IMR-90 (cell line): ENCODE measurements around the gene SURF2. TPM values are rescaled to one million over a fixed set of nuclear protein-coding genes. Genes with fewer than 3 reads are reported as not detected.

Source experiments
- ATAC-seq: fragments of 200-7000 bp; cut with Tn5 transposase; 2 replicates; pipeline ENCODE4 v1.9.1; 2020; ENCODE audit warnings: low read depth, mild to moderate bottlenecking, moderate library complexity
- BruUV-seq: library from RNA; stranded (reverse); fragments of 400-500 nt; replicated peaks from 2 replicates; lab custom pipeline; 2021; lab: Mats Ljungman, UMichigan
- CTCF ChIA-PET: fragments of 300-600 bp; formaldehyde crosslinking; extraction: SDS; loops from one replicate; lab custom pipeline; 2021; ENCODE audit warnings: antibody characterized with exemption; lab: Yijun Ruan, JAX
- POLR2A ChIA-PET: fragments of 300-600 bp; sonication (Branson Sonifier 250); formaldehyde crosslinking; loops from one replicate; lab custom pipeline; 2022; ENCODE audit warnings: antibody characterized with exemption; ENCODE audit not compliant: unreplicated experiment; lab: Charles Lee
- DNase-seq: peaks from one replicate; pipeline ENCODE4 v3.0.0; 2013
- H2AFZ ChIP-seq: replicated peaks from 2 replicates; pipeline ENCODE3; 2013; ENCODE audit warnings: low read length, mild to moderate bottlenecking; ENCODE audit not compliant: poor library complexity
- H2AK5ac ChIP-seq: 2 replicates; pipeline ENCODE4 v1.6.1; 2013; ENCODE audit warnings: low read depth, low read length, inconsistent platforms
- H2AK9ac ChIP-seq: replicated peaks from 2 replicates; pipeline ENCODE3; 2013; ENCODE audit warnings: mild to moderate bottlenecking, low read depth, low read length, moderate library complexity; ENCODE audit not compliant: poor library complexity
- H2BK120ac ChIP-seq: 2 replicates; pipeline ENCODE4 v1.6.1; 2013; ENCODE audit warnings: low read depth, low read length, inconsistent platforms
- H2BK15ac ChIP-seq: 3 replicates; pipeline ENCODE4 v1.6.1; 2013; ENCODE audit warnings: low read depth, low read length, inconsistent platforms
- H2BK20ac ChIP-seq: 2 replicates; pipeline ENCODE4 v1.6.1; 2013; ENCODE audit warnings: low read depth, mild to moderate bottlenecking, inconsistent platforms, low read length, moderate library complexity
- H2BK5ac ChIP-seq: 2 replicates; pipeline ENCODE4 v1.6.1; 2013; ENCODE audit warnings: mild to moderate bottlenecking, low read depth, low read length, inconsistent platforms; ENCODE audit not compliant: poor library complexity, severe bottlenecking
- H3K14ac ChIP-seq: replicated peaks from 2 replicates; pipeline ENCODE4 v1.6.1; 2013; ENCODE audit warnings: low read depth, low read length, inconsistent platforms
- H3K18ac ChIP-seq: 2 replicates; pipeline ENCODE4 v1.6.1; 2013; ENCODE audit warnings: low read depth, low read length, control low read depth
- H3K23ac ChIP-seq: 2 replicates; pipeline ENCODE4 v1.6.1; 2013; ENCODE audit warnings: low read depth, low read length, inconsistent platforms
- H3K27ac ChIP-seq: 2 replicates; pipeline ENCODE4 v1.5.1; 2013; ENCODE audit warnings: mild to moderate bottlenecking, control low read depth, low read length; ENCODE audit not compliant: insufficient read depth
- H3K27me3 ChIP-seq: 2 replicates; pipeline ENCODE4 v1.6.1; 2013; ENCODE audit warnings: low read length; ENCODE audit not compliant: control insufficient read depth, insufficient read depth
- H3K36me3 ChIP-seq: 2 replicates; pipeline ENCODE4 v1.6.1; 2013; ENCODE audit warnings: low read length, mixed read lengths; ENCODE audit not compliant: control insufficient read depth, insufficient read depth
- H3K4ac ChIP-seq: 2 replicates; pipeline ENCODE4 v1.6.1; 2013; ENCODE audit warnings: low read depth, low read length, inconsistent platforms
- H3K4me1 ChIP-seq: 2 replicates; pipeline ENCODE4 v1.6.1; 2013; ENCODE audit warnings: low read length, mixed read lengths; ENCODE audit not compliant: control insufficient read depth, insufficient read depth
- H3K4me2 ChIP-seq: 2 replicates; pipeline ENCODE4 v1.6.1; 2013; ENCODE audit warnings: low read depth, mild to moderate bottlenecking, control low read depth, low read length, moderate library complexity
- H3K4me3 ChIP-seq: 2 replicates; pipeline ENCODE4 v1.5.1; 2013; ENCODE audit warnings: low read depth, mild to moderate bottlenecking, control low read depth, low read length, moderate library complexity; ENCODE audit not compliant: insufficient read depth
- H3K56ac ChIP-seq: 2 replicates; pipeline ENCODE4 v1.6.1; 2013; ENCODE audit warnings: low read length, inconsistent platforms; ENCODE audit not compliant: insufficient read depth; ENCODE audit errors: extremely low read depth
- H3K79me1 ChIP-seq, 2 experiments: 2 replicates each; pipeline ENCODE4 v1.6.1; 2013; ENCODE audit warnings: low read length in 2 of 2, inconsistent platforms in 1 of 2, low read depth in 1 of 2
- H3K9ac ChIP-seq: 2 replicates; pipeline ENCODE4 v1.6.1; 2013; ENCODE audit warnings: low read depth, low read length, control low read depth
- H3K9me1 ChIP-seq: 2 replicates; pipeline ENCODE4 v1.6.1; 2013; ENCODE audit warnings: low read length, inconsistent platforms; ENCODE audit not compliant: insufficient read depth
- H3K9me3 ChIP-seq: 2 replicates; pipeline ENCODE4 v1.6.1; 2013; ENCODE audit warnings: low read length; ENCODE audit not compliant: control insufficient read depth, insufficient read depth
- H4K20me1 ChIP-seq: 2 replicates; pipeline ENCODE4 v1.6.1; 2013; ENCODE audit warnings: low read length, inconsistent platforms; ENCODE audit not compliant: insufficient read depth
- H4K5ac ChIP-seq: 2 replicates; pipeline ENCODE4 v1.6.1; 2013; ENCODE audit warnings: mild to moderate bottlenecking, low read depth, low read length, control low read depth
- H4K8ac ChIP-seq, 2 experiments: 2 replicates each; pipeline ENCODE4 v1.6.1; 2013; ENCODE audit warnings: low read depth in 2 of 2, low read length in 2 of 2, control low read depth in 1 of 2, inconsistent platforms in 1 of 2
- H4K91ac ChIP-seq: 2 replicates; pipeline ENCODE4 v1.6.1; 2013; ENCODE audit warnings: low read depth, low read length, inconsistent platforms; ENCODE audit not compliant: insufficient read depth
- BHLHE40 ChIP-seq: fragments of 150-350 bp; IDR thresholded peaks from 2 replicates; pipeline ENCODE4 v1.6.1; 2016; ENCODE audit warnings: mild to moderate bottlenecking, low read depth, low read length
- CEBPB ChIP-seq: IDR thresholded peaks from 2 replicates; pipeline ENCODE4 v1.6.1; 2012; ENCODE audit warnings: low read depth, low read length, improper control_type of control experiment
- CHD1 ChIP-seq: IDR thresholded peaks from 2 replicates; pipeline ENCODE4 v1.6.1; 2012; ENCODE audit warnings: low read depth, low read length, improper control_type of control experiment
- FOS ChIP-seq: fragments of 150-350 bp; IDR thresholded peaks from 2 replicates; pipeline ENCODE4 v1.6.1; 2016; ENCODE audit warnings: low read depth, low read length
- MAFK ChIP-seq: IDR thresholded peaks from 2 replicates; pipeline ENCODE4 v1.6.1; 2012; ENCODE audit warnings: low read depth, low read length, improper control_type of control experiment
- MAZ ChIP-seq: IDR thresholded peaks from 2 replicates; pipeline ENCODE4 v1.6.1; 2012; ENCODE audit warnings: low read depth, mild to moderate bottlenecking, low read length, improper control_type of control experiment, moderate library complexity, borderline replicate concordance
- MXI1 ChIP-seq: IDR thresholded peaks from 2 replicates; pipeline ENCODE4 v1.6.1; 2012; ENCODE audit warnings: low read depth, mild to moderate bottlenecking, low read length, moderate library complexity, borderline replicate concordance
- NFE2L2 ChIP-seq: fragments of 150-350 bp; IDR thresholded peaks from 2 replicates; pipeline ENCODE4 v1.6.1; 2016; ENCODE audit warnings: low read depth, mild to moderate bottlenecking, low read length
- POLR2A ChIP-seq: IDR thresholded peaks from 2 replicates; pipeline ENCODE4 v1.6.1; 2012; ENCODE audit warnings: mild to moderate bottlenecking, low read depth, low read length
- RAD21 ChIP-seq: IDR thresholded peaks from 2 replicates; pipeline ENCODE4 v1.6.1; 2012; ENCODE audit warnings: low read length, improper control_type of control experiment
- RCOR1 ChIP-seq: IDR thresholded peaks from 2 replicates; pipeline ENCODE4 v1.6.1; 2012; ENCODE audit warnings: mild to moderate bottlenecking, low read length, improper control_type of control experiment; ENCODE audit not compliant: insufficient replicate concordance
- RFX5 ChIP-seq: IDR thresholded peaks from 2 replicates; pipeline ENCODE4 v1.8.0; 2012; ENCODE audit warnings: low read depth, mild to moderate bottlenecking, low read length, moderate library complexity
- SMC3 ChIP-seq: fragments of 150-350 bp; IDR thresholded peaks from 2 replicates; pipeline ENCODE4 v1.6.1; 2016; ENCODE audit warnings: low read depth, mild to moderate bottlenecking, antibody characterized with exemption, low read length, moderate library complexity
- WGBS, 2 experiments: methylation state at CpG; one replicate each; pipeline versions ENCODE4 v1.1.5 to v1.1.7; 2013; ENCODE audit warnings: missing lambda C conversion rate in 2 of 2; ENCODE audit not compliant: insufficient read length in 1 of 2; ENCODE audit errors: extremely low coverage in 2 of 2; 5-methylcytosine and 5-hydroxymethylcytosine counted together
- dilution Hi-C: fragments of 300-500 bp; cut with HindIII; formaldehyde crosslinking; loops from one replicate; pipeline ENCODE4 v1.14.3; 2018; ENCODE audit warnings: low sequenced_read_pairs; ENCODE audit not compliant: unreplicated experiment
- in situ Hi-C: fragments of 300-500 bp; cut with MboI; formaldehyde crosslinking; loops from 3 replicates; pipeline ENCODE4 v1.14.3; 2019; ENCODE audit warnings: low sequenced_read_pairs, inconsistent platforms, mixed read lengths
- intact Hi-C: fragments of 100-400 bp; cut with micrococcal nuclease; formaldehyde crosslinking; loops from 2 replicates; pipeline ENCODE4 v1.10.0; 2022
- polyA plus RNA-seq, 3 experiments: library from polyadenylated mRNA; depleted of rRNA; stranded (reverse); fragments of >200 nt; gene quantifications; 2 replicates each; pipeline ENCODE4 v1.2.3, GENCODE V29; 2012; ENCODE audit warnings: low replicate concordance in 1 of 3
- total RNA-seq: library from RNA; depleted of rRNA; stranded (reverse); fragments of >200 nt; gene quantifications from 2 replicates; pipeline ENCODE4 v1.2.3, GENCODE V29; 2012
- TF ChIP-seq, protein P1 (sequence below): fragments of 150-350 bp; IDR thresholded peaks from 2 replicates; pipeline ENCODE4 v1.6.1; 2016; ENCODE audit warnings: low read depth, mild to moderate bottlenecking, low read length, moderate library complexity, borderline replicate concordance
- TF ChIP-seq, protein P2 (sequence below): conservative IDR thresholded peaks from 2 replicates; pipeline ENCODE4 v1.5.1; 2012; ENCODE audit warnings: mild to moderate bottlenecking, low read depth, low read length, improper control_type of control experiment
- TF ChIP-seq, protein P3 (sequence below): fragments of 150-350 bp; IDR thresholded peaks from 2 replicates; pipeline ENCODE4 v1.6.1; 2017; ENCODE audit warnings: mild to moderate bottlenecking, antibody characterized with exemption, low read length, low read depth

Gene SURF2
- total and polyA plus RNA-seq, 2 of the 4 experiments (the other 2 are of a cell fraction) = 9.9 to 16.3 TPM

DNA sequence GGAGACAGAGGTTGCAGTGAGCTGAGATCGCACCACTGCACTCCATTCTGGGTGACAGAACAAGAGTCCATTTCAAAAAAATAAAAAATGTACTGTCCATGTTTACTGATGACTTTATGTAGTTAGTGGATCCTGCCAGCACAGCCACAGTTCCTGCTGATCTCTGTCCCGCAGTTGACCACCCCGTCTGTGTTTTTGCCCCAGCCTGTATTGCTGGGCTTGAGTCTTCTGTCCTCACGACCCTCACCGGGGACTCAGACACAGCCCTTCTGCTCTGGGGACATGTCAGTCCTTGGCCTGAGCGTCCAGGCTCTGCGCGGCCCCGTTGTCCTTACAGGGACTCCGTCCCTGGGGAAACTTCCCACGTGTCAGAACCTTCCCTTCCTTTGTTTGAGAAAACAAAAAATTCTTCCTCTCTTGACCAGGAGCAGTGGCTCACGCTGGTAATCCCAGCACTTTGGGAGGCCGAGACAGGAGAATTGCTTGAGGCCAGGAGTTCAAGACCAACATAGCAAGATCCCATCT, 34.9 kb upstream of the SURF2 start:
- H3K79me1 ChIP-seq = no peaks in the 10 kb centered on the region
- no peaks in the 10 kb centered on the region for H3K9me3 ChIP-seq
- intact Hi-C loops (no loop called here), dilution Hi-C loops (no loop called here), in situ Hi-C loops (no loop called here)
- no peak overlapping the region for H4K8ac ChIP-seq
- no peak overlapping the region for H2AK5ac ChIP-seq
- no peak for ATAC-seq
- H2BK5ac ChIP-seq = no peak overlapping the region
- H4K20me1 ChIP-seq = no peaks in the 10 kb centered on the region
- H3K27ac ChIP-seq = no peak overlapping the region
- H3K14ac ChIP-seq = no peak overlapping the region
- DNase-seq = no peak
- H2AK9ac ChIP-seq = no peak overlapping the region
- no peak overlapping the region for H4K91ac ChIP-seq
- no peak overlapping the region for H3K56ac ChIP-seq
- no peaks in the 10 kb centered on the region for H3K9me1 ChIP-seq
- H3K18ac ChIP-seq = no peak overlapping the region
- no peaks in the 10 kb centered on the region for H3K4me1 ChIP-seq
- no peak overlapping the region for H2BK120ac ChIP-seq
- no peak overlapping the region for H3K23ac ChIP-seq
- POLR2A ChIA-PET = no interaction called here
- no peak overlapping the region for H2BK20ac ChIP-seq
- no peaks in the 10 kb centered on the region for H3K36me3 ChIP-seq
- BruUV-seq = no TSS peak
- TF ChIP-seq, protein P1, sequence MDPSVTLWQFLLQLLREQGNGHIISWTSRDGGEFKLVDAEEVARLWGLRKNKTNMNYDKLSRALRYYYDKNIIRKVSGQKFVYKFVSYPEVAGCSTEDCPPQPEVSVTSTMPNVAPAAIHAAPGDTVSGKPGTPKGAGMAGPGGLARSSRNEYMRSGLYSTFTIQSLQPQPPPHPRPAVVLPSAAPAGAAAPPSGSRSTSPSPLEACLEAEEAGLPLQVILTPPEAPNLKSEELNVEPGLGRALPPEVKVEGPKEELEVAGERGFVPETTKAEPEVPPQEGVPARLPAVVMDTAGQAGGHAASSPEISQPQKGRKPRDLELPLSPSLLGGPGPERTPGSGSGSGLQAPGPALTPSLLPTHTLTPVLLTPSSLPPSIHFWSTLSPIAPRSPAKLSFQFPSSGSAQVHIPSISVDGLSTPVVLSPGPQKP = no peak
- TF ChIP-seq RFX5 (no peak), MAZ (no peak), MXI1 (no peak), SMC3 (no peak), NFE2L2 (no peak), CHD1 (no peak), CEBPB (no peak), RAD21 (no peak), MAFK (no peak), FOS (no peak), BHLHE40 (no peak), POLR2A (no peak), RCOR1 (no peak)
- TF ChIP-seq, protein P2, sequence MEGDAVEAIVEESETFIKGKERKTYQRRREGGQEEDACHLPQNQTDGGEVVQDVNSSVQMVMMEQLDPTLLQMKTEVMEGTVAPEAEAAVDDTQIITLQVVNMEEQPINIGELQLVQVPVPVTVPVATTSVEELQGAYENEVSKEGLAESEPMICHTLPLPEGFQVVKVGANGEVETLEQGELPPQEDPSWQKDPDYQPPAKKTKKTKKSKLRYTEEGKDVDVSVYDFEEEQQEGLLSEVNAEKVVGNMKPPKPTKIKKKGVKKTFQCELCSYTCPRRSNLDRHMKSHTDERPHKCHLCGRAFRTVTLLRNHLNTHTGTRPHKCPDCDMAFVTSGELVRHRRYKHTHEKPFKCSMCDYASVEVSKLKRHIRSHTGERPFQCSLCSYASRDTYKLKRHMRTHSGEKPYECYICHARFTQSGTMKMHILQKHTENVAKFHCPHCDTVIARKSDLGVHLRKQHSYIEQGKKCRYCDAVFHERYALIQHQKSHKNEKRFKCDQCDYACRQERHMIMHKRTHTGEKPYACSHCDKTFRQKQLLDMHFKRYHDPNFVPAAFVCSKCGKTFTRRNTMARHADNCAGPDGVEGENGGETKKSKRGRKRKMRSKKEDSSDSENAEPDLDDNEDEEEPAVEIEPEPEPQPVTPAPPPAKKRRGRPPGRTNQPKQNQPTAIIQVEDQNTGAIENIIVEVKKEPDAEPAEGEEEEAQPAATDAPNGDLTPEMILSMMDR = no peak
- TF ChIP-seq, protein P3, sequence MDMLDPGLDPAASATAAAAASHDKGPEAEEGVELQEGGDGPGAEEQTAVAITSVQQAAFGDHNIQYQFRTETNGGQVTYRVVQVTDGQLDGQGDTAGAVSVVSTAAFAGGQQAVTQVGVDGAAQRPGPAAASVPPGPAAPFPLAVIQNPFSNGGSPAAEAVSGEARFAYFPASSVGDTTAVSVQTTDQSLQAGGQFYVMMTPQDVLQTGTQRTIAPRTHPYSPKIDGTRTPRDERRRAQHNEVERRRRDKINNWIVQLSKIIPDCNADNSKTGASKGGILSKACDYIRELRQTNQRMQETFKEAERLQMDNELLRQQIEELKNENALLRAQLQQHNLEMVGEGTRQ = no peak
- CTCF ChIA-PET = no interaction called here
- no peak overlapping the region for H3K4me3 ChIP-seq
- H3K9ac ChIP-seq = no peak overlapping the region
- H3K4me2 ChIP-seq = no peak overlapping the region
- peaks cover 21% of the 10 kb centered on the region for H3K27me3 ChIP-seq
- H2BK15ac ChIP-seq = no peak overlapping the region
- WGBS, 2 experiments = 97% methylated on average over 7 of the region's 13 CpGs; no CpG with 5 or more reads in 1 of the 2 experiments
- no peak overlapping the region for H3K4ac ChIP-seq
- H2AFZ ChIP-seq = no peak overlapping the region
- H4K5ac ChIP-seq = no peak overlapping the region
